NCI-H2196 (cell line): ENCODE measurements around the gene TMEM140.
"Not testable (repeated sequence)": the region's sequence is repeated elsewhere in the genome, so short reads cannot be mapped to it uniquely, and the experiment has no call there.

Source experiments
- DNase-seq: peaks from one replicate; lab custom pipeline; 2025; ENCODE audit not compliant: unreplicated experiment; lab: John Stamatoyannopoulos, UW

The TMEM140 gene

DNA sequence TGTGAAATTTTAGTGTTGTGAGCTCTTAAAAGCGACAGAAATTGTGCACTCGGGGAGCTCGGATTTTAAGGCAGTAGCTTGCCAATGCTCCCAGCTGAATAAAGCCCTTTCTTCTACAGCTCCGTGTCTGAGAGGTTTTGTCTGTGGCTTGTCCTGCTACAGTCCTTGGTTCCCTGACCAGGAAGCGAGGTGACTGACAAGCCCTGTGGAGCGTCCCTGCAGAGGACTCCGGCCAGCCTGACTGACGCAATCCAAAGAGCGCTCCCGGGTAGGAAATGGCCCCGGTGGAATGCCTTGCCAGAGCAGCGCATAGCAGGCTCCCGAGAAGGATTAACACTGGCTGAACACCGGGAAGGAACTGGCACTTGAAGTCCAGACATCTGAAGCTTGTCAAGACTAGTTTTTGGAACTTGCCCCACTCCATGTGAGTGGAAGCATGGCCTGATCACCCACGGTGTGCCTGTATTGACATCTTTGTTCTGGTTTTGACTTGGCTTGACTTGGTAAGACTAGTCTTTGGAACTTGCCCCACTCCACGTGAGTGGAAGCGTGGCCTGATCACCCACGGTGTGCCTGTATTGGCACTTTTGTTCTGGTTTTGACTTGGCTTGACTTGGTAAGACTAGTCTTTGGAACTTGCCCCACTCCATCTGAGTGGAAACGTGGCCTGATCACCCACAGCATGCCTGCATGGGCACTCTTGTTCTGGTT lies 23.9 kb downstream of the TMEM140 start:
- DNase-seq, result not testable (repeated sequence)

DNA sequence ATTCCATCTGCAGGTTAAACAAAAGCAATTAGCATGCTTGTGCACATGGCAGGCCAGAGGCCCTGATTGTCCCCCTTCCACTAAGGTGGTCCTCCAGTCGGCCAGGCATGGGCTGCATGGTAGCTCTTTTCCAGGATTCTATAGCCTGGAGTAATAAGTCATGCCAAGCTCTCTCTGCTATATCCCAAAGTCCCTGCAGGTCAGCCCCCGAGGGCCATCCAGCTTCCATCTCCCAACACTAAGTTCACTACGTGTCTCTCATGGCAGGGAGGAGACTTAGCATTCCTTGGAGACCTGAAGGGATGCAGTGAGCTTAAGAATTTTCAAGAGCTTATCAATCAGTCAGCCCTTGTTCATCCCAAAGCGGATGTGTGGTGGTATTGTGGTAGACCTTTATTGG lies 26.0 kb downstream of the TMEM140 start:
- DNase-seq, result not testable (repeated sequence)

DNA sequence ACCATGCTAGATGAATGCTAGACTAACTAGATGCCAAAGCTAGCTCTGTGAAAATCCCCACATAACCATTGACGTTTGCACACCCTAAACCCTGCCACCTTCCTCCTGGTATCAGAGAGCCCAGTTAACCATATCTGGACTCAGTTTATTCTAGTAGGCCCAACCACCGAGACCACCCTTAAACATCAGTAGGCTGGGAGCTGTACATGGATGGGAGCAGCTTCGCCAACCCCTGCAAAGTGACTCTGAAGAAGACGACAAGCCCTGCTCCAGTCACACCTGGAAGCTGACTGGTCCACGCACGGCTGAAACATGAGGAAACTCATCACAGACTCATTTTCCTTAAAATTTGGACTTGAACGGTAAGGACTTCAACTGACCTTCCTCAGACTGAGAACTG lies 27.1 kb downstream of the TMEM140 start:
- DNase-seq, result no peak

GRCh38 chr7:135175931-135176330 lies 28.1 kb downstream of the TMEM140 start:
- no peak for DNase-seq

DNA sequence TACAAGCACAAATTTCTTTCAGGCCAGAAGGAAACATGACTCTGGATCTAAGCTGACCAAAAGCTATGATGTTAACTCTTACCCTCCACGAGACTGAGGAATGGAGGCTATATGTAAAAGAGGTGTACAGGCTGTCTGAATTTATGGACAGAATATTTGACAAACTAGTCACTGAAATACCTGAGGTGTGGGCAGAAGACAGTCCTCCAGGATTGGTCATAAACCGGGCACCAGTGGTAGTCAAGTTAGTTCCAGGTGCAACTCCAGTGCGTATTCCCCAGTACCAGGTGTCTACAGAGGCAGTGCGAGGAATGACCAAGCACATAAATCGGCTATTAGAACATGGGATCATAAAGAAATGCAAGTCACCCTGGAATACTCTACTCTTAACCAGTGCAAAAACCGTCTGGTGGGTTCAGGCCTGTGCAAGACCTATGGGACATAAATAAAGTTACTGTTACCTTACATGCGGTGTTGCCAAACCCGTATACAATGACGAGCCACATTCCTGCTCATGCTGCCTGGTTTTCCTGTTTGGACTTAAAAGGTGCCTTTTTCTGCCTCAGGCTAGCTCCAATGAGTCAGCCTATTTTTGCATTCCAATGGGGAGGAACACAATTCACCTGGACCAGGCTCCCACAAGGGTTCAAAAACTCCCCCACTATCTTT lies 29.3 kb downstream of the TMEM140 start:
- DNase-seq, result no peak

DNA sequence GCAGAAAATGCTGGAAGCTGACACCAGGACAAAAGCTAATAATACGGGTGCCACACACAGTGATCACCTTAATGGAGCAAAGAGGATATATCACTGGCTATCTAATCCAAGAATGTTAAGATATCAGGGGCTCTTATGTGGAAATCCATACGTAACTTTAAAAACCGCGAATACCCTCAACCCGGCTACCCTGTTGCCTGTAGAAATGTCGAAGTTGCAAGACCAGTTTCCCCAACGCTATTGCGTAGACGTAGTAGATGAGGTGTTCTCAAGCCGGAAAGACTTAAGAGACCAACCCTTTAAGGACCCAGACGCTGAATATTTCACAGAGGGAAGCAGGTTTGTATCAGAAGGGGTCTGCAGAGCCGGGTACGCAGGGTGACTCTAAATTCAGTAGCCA lies 30.5 kb downstream of the TMEM140 start:
- no peak for DNase-seq

- DNase-seq, result no peak
These were observed 31.6 kb downstream of the TMEM140 start for GRCh38 chr7:135179321-135179925.

DNA sequence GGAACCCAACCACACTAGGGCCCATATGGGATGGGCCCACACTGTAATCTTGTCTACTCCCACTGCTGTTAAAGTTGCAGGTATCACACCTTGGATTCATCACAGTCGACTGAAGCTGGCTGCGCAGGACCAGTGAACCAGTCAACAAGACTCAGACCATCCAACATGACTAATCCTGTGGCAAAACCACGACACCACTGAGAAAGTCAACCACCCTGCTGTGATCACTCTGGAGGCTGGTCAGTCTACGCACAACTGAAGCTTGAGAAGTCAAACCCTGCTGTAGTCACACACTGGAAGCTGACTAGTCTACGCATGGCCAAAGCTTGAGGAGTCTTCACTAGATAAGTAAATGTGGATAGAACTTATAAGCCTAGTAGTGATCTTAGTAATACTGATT lies 32.2 kb downstream of the TMEM140 start:
- DNase-seq, result no peak

GRCh38 chr7:135181261-135181928 lies 33.5 kb downstream of the TMEM140 start:
- no peak for DNase-seq

DNA sequence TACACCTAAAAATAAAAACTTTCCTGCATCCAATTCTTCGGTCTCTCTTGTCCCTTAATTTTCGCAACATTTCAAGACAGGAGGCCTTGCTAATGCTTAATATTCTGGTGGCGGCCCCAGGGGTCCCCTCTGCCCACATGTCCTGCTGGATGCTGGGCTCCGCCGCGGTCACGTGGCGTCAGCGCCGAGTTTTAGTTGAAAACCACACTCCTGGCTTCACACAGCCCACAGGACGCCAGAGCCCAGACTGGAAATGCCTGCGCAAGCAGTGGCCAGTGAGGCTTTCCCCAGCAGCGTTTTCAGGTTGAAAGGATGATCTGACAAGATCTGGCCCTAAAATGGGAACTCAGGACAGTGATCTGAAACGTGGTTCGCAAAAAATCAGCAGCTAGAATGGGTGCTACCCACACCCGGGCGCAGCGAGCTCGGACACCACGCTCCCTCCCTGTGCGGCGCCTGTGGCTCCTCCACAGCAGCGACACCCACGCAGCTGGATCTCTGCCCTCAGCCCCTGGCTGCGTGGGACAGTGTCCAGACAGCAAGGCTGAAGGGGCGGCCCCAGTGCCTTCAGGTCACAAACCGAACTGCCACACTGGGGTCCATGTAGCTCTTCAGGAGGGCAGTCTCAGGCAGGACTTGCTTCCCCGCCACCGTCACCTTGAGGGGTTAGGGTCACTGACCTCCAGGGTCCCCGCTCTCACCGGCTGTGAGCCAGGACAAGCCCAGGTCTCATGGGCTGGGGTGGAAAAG lies 34.2 kb downstream of the TMEM140 start:
- DNase-seq, result no peak

GRCh38 chr7:135183478-135183877 lies 35.6 kb downstream of the TMEM140 start:
- DNase-seq, result no peak

GRCh38 chr7:135184254-135184841 lies 36.5 kb downstream of the TMEM140 start:
- no peak for DNase-seq

GRCh38 chr7:135185471-135186260 lies 37.8 kb downstream of the TMEM140 start:
- DNase-seq, result no peak

DNA sequence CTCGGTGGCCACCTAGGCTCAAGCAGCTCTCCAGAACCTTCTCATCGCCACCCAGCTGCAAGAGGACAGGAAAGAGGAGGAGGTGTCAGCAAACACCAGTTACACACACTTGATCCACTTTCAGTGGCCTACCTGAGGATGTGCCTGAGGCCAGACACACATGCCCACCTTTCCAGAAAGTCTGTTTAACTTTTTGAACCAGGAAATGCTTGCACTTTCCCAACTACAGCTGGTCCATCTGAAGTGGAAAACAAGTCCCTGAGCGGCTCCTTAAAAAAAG lies 38.3 kb downstream of the TMEM140 start:
- no peak for DNase-seq

GRCh38 chr7:135186841-135187253 lies 39.0 kb downstream of the TMEM140 start:
- DNase-seq, result no peak

- no peak for DNase-seq
These were observed 40.6 kb downstream of the TMEM140 start for GRCh38 chr7:135188298-135188984.

DNA sequence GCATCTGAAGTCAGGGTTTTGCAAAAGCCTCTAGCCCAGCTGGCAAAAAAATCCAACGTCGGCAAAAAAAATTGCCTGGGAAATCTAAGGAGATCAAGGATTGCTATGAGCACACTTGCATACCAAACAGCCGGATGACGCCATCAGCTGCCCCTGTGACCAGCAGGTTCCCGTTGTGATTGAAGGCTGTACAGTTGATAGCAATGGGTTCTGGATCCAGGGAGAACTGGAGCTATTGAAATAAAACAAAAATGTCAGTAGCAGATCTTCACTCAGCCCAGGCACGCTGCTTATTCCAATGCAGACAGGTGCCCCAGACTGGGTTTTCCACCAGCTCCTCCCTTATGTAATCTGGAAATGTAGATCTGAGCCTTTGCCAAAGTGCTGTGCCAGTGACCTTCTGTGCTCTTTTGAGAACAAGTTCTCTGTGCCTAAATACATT lies 41.4 kb downstream of the TMEM140 start:
- DNase-seq, result no peak

DNA sequence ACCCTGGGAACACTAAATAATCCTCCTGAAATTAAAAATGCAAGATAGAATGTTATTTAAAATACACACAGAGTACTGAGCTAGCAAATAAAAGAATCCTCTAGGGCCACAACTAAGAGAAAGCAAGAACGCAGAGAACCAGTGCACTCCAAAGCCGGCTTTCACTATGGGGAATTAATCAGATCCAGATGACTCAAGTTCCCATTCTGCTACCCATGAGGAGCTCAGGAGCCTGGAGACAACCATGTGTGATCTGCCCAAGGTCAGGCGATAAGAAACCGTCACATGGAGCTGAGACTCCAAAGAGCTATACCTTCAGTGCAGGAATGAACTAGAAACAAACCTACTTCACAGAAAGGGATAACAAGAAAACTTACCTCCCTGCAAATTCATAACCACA lies 42.1 kb downstream of the TMEM140 start:
- no peak for DNase-seq

GRCh38 chr7:135190703-135191102 lies 42.8 kb downstream of the TMEM140 start:
- no peak for DNase-seq
